LNCaP clone FGC (cell line): Measurements from ENCODE around the gene NDUFS3.

Experiments
- DNase-seq: peaks from one replicate; pipeline ENCODE4 v3.0.0-alpha.2; 2011; ENCODE audit warnings: low read depth
- H3K4me3 ChIP-seq: 2 replicates; pipeline ENCODE4 v1.5.1; 2011; ENCODE audit warnings: mild to moderate bottlenecking, low read depth, low read length, control low read depth
- CTCF ChIP-seq: IDR thresholded peaks from 2 replicates; pipeline ENCODE4 v1.5.1; 2012; ENCODE audit warnings: mild to moderate bottlenecking; ENCODE audit not compliant: control insufficient read depth, insufficient read depth; ENCODE audit errors: extremely low read depth

Gene NDUFS3

GRCh38 chr11:47593492-47593933 lies 14.6 kb downstream of the NDUFS3 start:
- no peak for DNase-seq
- TF ChIP-seq CTCF, result no peak
- H3K4me3 ChIP-seq, result no peak overlapping the region

GRCh38 chr11:47593934-47594855 lies 15.3 kb downstream of the NDUFS3 start, which contains the start of gene C1QTNF4:
TSS of gene C1QTNF4 (minus strand) at chr11:47594411. CDS start at chr11:47590810, 3,601 bp downstream.
- TF ChIP-seq CTCF, result no peak
- H3K4me3 ChIP-seq, result no peak within 1 kb of the TSS
- no peak for DNase-seq

GRCh38 chr11:47595029-47595428 lies 16.2 kb downstream of the NDUFS3 start:
- no peak overlapping the region for H3K4me3 ChIP-seq
- no peak for DNase-seq
- no peak for TF ChIP-seq CTCF

- no peak for TF ChIP-seq CTCF
- no peak overlapping the region for H3K4me3 ChIP-seq
- DNase-seq, result no peak
Observed at GRCh38 chr11:47595967-47596366, 17.1 kb downstream of the NDUFS3 start.

- no peak for DNase-seq
- H3K4me3 ChIP-seq, result no peak overlapping the region
- no peak for TF ChIP-seq CTCF
Observed at GRCh38 chr11:47599902-47600301, 21.0 kb downstream of the NDUFS3 start.

- no peak for TF ChIP-seq CTCF
- no peak for DNase-seq
- H3K4me3 ChIP-seq, result no peak overlapping the region
Observed at GRCh38 chr11:47603295-47603694, 24.4 kb downstream of the NDUFS3 start.
